D341Med (cell line): ENCODE measurements around the gene C2CD2.
A peak's percentile ranks its signal among the peaks of the same experiment; 100 is the strongest.
"Not testable (repeated sequence)": the region's sequence is repeated elsewhere in the genome, so short reads cannot be mapped to it uniquely, and the experiment has no call there.

Source experiments
- DNase-seq: peaks from one replicate; pipeline ENCODE4 v3.0.0; 2012; ENCODE audit warnings: low spot score

Gene C2CD2

DNA sequence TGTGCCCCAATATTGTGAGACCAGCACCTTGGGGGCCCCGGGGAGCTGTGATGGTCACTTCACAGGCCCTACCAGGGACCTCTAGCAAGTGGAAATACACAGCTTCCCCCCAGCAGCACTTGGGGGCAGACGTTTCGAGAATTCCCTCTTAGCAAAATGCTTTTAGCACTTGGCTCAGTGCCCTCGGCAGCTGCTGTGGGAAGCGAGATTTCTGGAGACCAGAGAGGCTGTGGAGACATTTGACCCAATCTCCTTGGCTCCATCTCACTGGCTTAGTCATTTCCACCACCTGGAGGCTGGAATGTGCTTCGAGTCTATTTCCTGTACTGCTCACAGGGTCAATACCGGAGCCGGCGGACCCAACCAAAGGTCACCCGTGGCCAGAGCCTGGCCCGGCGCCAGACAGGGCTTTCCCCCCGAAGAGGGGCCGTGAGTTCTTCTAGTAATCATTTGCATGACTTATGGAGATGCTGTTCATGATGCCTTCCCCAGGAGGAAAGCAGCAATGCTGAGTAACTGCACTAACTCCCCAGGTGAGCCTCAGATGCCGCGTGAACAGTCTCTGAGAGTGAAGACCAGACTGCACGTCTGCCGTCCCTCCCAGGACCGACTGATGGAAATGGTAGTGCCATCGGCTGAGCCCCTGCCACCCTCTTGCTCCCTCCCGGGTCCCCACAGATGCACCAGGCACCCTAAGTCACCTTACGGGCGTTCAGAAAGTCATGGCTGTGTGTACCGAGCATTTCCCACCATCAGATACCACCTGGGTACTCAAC lies 4.4 kb upstream of the C2CD2 start:
- peak; percentile 64 for DNase-seq

DNA sequence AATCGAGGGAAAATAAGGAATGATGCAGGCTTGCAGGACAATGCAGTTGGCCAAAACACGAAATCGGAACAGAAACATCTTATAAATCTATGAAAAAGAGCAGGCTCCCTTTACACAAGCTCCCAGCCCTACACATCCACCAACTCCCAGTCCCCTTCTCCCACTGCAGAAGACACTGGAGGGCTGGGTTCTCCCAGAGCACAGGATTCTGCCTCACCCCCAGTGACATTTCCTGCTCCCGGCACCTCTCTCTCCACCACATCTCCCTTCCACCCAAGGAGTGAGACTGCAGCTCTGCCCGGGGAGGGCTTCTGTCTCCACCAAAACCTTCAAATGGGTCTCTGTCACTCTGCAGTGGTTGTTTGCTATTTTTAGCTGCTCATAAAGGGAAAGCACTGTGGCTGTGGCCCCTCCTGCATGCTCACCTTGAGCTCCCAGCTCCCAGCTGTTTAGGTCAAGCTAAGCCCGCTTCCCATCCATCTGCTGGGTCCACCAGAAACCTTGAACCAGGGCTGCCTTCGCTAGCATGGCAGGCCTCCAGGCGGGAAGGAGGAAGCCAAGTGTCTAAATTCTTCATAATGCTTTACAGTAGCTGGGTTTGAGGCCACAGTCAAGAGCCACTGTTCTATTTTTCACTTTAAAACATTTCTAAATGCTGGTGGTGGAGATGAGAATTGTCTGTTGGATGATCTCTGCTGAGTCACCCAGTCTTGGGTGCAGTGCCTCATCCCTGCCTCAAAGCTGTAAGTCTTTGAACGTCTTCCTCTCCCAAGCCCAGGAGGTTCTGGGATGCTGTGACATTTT lies 3.3 kb upstream of the C2CD2 start:
- DNase-seq = no peak

DNA sequence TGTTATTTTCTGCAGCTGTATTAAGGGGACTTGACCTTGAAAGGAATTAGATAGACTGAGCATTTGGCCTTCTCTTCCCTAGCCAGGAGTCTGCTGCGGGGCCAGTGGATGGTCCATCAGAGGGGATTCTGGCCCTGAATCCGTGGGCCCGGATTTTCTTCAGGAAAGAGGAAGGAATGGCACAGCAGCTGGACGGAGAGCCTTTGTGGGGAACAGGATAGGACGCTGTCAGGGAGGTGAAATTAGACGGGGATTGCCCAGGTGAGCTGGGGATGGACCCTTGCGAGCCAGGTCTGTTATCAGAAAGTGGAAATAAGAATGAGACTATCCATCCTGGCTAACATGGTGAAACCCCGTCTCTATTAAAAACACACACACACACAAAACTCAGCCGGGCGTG lies 1.7 kb upstream of the C2CD2 start:
- no peak for DNase-seq

DNA sequence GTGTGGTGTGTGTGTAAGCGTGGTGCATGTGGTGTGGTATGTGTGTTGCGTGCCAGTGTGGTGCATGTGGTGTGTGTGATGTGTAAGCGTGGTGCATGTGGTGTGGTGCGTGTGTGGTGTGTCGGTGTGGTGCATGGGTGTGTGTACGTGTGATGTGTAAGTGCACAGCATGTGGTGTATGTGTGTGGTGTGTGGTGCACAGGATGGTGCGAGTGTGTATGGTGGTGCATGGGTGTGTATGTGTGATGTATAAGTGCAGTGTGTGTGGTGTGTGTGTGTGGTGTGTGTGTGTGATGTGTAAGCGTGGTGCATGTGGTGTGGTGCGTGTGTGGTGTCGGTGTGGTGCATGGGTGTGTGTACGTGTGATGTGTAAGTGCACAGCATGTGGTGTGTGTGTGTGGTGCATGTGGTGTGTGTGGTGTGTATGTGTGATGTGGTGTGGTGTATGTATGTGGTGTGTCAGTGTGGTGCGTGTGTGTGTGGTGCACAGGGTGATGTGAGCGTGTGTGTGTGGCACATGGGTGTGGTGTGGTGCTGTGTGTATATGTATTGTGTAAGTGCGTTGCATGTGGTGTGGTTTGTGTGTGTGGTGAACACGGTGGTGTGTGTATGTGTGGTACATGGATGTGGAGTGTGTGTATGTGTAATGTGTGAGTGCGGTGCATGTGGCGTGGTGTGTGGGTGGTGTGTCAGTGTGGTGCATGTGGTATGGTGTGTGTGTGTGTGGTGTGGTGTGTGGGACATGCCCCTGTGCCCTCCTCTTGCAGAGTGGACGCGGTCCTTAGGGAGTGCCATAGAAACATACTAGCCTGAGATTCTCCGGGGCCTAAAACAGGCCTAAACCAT lies 1.1 kb upstream of the C2CD2 start:
- no peak for DNase-seq

DNA sequence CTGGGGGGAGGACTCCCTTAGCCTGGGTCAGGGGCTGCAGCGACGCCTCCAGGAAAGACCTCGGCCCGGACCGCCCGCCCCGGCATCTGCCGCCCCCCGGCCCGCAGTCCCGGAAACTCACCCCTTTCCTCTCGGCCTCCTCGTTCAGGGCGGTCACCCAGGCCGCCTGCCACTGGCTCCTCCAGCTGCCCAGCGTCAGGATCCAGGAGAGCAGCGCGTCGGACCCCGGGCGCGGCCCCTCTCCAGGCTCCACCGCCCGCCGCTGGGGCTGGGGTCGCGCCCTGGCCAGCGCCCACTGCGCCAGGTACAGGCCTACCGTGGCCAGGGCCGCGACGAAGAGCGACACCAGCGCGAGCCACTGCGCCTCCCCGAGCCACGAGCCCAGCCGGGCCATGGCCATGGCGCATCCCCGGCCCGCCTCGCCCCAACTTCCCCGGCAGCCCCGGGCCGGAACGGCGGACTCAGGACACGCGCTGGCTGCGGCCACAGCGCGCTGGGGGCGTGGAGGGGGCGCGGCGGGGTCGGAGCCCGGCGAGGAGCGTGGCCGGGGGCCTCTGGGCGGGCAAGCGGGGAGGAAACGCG lies 478 bp downstream of the C2CD2 start:
- no peak for DNase-seq

DNA sequence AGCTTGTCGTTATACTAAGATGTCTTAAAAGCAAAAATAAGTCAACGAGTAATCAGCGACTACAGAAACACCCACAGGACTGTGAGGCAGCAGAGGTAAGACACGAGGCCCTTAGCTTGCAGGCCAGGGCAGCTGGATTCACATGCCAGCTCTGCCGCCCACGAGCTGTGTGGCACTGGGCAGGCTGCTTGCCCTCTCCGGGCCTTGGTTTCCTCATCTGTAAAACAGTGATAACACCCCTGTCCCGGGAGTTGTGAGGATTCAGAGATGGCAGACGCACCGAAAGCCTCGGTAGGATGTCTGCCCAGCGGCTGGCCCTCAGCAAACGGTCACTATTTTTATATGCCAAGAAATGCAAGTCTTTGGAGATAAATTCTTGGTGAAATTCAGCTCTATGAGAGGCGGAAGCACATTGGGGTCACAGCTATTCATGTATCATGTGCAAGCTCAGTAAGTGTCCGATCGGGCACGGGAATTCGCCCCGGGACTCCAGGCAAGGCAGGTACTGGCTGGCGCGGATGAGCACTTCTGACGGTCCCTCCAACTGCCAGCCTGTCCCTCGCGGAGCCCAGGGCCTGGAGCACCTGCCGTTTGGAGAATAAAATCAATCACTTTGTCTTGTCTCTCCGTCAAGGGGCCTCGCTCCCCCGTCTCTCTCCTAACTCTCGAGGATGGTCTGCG lies 1.1 kb downstream of the C2CD2 start:
- DNase-seq = peak; percentile 55

DNA sequence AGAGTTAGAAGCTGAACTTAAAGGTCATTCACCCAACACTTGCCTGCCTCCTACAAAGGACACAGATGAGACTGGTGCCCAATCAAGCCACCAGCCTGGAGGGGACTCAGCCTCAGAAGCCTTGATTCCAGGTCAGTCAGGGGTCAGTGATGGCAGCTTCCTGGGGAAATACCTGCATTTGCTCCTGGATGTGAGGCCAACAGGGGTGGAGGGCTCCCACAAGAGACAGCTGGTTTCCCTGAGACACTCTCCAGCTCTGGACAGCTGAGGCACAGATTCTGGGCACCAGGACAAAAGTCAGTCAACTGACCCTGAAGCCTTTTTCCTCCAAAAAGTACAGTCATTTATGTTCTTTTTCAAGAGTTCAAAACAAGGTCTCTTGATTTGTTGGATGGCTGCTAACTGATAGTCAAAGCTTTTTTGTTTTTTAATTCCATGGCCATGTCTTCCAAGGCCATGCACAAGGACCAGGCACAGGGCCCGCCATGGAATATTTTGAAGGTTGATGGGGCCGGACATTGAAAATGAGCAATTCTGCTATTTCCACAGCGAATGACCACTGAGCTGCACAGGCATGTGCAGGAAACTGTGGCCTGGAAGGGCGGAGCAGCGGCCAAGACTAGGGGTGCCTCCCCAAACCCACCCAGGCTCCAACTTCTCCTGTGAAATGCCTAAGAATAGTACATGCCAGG lies 1.8 kb downstream of the C2CD2 start:
- no peak for DNase-seq

DNA sequence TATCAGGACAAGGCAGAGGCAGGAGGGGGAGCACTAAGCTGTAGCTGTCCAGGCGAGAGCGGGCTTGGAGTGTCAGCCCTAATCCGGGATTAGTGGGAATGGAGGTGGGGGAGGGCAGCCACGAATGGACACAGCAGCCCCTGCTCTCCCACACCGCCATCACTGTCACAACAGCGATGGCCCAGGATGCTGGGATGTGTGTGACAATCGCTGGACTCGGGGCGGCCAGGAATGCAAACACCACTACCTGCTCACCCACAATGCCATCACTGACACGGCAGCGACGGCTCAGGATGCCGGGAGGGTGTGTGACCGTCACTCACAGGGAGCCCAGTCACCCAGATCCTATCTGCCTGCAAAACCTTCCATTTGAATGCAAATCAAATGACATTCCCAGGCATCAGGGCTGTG lies 2.9 kb downstream of the C2CD2 start:
- no peak for DNase-seq

DNA sequence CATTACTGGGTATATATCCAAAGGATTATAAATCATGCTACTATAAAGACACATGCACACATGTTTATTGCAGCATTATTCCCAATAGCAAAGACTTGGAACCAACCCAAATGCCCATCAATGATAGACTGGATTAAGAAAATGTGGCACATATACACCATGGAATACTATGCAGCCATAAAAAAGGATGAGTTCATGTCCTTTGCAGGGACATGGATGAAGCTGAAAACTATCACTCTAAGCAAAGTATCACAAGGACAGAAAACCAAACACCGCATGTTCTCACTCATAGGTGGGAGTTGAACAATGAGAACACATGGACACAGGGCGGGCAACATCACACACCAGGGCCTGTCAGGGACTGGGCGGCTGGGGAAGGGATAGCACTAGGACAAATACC lies 4.2 kb downstream of the C2CD2 start:
- DNase-seq = not testable (repeated sequence)

DNA sequence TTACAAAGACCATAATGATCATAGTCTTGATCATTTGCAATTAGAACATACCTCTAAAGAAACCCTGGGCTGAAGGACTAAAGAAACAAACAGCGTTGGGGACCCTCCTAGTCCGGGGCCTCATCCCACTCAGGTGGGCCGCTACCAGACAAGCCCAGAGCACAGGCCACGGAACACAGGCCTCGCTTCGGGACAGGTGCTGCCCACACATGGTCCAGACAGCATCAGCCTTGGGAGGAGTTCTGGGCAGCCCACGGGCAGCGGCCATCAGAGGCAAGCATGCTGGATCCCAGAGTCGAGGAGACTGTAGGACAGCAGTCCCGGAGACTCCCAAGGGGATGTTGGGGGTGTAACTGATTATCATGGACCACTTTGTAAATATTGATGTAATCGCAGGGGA lies 4.9 kb downstream of the C2CD2 start:
- DNase-seq = no peak

DNA sequence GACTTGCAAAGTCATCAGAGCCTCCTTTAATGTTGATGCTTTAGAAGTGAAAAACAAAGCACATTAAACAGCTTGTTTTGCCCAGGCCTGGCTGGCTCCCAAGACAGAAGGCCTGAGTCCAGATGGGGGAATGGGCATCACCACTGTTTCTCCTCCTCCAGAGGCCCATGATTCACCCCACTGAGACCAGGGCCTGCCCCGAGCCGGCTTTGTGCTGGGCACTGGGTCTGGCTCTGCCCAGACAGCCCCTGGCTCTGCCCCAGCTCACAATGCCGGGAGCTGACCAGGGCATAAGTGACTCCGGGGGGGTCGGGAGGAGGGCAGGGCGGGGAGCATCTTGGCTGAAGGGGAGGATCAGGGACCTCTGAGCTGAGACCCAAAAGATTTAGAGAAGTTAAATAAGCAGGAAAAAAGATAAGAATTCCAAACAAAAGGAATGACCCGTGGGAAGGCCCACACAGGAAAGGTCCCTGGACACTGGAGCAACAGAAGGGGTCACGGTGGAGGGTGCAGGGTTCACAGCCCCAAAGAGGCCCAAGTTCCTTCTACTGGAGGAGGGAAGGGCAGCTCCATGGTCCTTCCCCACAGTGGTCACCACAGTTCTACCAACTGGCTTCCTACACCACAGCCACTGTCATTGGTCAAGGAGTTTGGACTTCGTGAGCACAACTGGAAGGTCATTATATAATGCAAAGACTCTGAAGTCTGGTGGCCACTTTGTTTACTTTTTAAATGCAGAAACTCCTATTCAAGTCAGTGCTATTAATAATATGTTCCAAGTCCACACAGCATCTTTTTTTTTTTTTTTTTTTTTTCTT lies 5.5 kb downstream of the C2CD2 start:
- no peak for DNase-seq

DNA sequence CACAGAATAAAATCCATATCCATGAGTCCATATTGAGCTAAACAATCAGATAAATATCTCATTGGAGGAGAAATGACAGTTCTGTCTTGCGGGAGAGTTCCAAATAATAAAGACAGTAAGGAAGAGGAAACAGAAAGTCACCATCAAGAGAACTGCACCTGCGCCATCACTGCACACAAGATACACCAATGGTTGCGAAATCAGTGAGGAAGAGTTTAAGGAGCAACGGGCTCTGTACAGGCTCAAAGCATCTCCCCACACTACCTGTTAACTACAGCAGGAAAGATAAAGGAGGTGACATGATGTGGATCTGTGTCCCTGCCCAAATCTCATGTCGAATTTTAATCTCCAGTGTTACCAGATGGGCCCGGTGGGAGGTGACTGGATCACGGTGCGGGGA lies 7.8 kb downstream of the C2CD2 start:
- no peak for DNase-seq

DNA sequence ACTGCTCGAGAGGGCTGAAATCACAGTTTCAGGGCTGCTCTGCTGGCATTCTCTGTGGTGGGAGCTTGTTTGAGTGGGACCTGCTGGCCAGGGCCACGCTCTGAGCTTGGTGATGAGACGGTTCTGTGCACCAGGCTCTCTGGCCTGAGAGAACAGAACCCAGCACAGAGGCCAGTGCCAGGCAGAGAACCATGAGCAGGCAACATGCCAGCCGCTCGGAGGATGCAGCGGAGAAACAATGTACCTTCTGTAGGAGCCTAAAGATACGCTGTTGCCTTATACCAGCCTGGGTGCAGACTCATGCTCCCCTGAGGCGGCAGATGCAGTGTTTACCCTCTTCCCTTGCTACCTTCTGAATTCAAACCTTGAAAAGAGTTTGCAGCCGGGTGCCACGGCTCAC lies 10.0 kb downstream of the C2CD2 start:
- DNase-seq = no peak

DNA sequence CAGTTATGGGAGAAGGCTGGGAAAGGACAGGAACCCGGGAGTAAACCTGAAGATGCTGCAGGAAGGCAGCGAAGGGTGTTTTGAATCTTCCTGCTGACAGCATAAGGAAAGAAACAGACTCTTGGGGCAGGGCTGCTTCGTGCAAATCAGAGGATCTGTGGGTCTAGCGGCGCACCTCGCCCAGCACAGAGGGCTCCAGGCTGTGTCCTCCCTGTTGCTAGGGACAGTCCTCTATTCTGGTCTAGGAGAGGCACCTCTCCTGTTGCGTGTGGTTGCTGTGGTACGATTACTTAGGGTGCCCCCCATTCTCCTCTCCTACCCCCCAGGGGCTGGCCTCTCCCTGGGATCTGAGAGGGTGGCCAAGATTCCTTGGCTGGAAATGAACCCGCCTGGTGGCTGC lies 11.4 kb downstream of the C2CD2 start:
- no peak for DNase-seq

DNA sequence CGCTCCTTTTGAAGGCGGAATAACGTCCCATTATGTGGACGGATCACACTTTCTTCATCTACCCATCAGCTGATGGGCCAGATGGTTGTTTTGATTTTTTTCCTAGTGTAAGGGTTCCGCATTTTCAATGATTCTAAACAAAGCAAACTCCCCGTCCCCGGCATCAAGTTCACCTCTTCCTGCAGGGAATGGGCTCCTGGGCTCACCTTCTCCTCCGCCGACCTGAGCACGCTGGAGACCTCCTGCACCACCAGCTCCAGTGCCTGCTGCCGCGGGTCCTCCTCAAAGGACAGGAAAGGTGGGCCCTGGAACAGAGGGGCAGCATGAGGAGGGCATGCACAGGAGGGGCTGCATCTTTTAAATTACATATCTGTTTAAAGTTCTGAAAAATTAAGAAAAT lies 11.9 kb downstream of the C2CD2 start:
- no peak for DNase-seq

DNA sequence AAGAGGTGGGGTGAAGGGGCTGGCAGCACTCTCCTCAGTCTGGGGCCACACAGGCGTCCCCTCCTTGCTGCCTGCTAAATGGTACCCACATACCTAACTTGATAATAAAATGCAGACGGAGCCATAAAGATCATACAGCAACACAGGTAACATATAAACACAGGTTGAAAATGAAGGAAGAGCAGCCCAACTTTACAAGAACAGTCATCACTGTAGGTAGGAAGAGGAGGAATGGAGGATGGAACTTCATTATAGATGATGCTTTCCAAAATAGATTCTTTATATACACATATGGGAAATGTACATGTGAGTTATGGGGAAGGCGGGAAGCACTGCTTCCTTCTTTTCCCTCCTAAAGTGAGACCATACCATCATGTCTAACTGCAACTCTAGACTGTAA lies 13.4 kb downstream of the C2CD2 start:
- DNase-seq = no peak

DNA sequence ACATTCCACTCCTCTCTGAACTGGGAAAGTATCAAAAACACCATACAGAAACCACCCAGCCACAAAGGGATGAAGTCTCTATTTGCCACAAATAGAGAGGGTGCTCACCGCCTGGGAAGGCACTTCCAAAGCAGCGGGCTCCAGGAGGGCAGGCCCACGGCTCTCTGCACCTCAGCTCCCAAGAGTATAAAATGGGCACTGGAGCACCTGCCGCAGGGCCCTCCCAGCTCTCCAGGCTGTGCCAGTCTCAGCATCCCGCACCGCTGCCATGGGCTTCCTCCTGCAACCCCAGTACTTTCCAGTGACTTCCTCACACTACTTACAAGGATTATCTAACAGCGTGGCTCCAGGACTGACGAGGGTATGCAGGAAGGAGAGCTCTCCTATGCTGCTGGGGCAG lies 14.4 kb downstream of the C2CD2 start:
- no peak for DNase-seq

DNA sequence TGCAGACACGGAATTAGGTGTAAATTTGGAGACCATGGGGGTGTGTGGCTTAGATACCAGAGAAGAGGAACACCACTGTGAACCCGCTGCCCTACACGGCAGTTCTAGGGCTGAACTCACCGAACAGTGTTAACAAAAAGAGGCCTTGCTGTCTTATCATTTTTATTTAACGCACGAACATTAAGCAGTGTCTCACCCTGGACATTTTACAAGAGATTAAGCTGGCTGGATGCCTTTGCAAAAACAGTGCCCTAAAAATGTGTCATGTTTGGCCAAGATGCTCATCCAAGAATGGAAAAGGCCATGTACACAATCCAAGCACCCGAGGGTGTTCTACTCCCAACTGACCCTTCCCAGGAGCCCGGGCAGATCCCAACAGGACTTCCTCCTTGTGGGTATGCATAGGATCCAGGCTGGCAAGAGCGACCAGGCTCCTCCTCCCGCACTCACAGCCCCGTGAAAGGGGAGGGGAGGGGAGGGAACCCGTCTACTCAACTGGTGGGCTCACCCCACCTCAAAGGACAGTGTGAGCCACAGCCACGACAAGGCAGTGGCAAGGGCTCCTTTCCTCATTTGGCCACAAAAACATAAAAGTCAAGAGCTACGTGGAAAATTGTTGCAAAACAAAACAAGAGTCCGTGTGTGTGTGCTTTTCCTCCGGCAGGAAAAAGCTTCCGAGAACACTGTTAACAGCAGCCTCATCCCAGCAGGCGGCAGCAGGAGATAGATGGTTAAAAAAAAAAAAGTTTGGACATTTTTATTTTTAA lies 20.3 kb downstream of the C2CD2 start:
- no peak for DNase-seq

DNA sequence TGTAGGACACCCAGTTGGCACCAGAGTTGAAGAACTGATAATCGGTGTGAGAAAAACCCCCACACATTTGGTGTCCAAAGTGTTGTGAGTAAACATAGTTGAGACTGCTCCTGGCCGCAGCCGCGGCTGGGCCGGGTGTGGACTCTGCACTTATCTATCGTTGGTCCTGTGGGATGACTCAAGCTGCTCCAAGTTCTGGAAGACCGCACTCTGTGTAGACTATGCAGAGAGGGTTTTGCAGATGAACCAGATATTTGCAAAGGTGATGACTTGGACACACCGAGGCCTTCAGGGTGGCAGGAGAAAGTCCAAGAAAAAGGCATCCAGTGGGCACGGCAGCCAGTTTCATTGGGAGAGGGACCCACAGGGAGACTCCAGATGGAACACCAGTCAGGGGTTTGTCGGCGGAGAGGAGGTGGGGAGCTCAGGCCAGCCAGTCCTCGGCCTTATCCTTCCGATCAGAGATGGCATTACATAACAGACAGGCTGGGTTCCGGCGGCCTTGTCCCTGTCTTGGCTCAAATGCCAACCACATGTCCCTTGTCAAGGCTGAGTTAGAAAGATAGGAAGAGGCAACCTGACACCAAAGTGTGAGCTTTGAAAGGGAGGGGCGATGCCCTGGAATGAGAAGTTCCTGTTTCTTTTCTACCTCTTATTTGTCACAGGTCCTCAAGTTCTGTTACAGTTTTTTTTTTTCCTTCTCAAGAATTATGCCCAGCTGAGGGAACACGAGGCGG lies 21.1 kb downstream of the C2CD2 start:
- no peak for DNase-seq
